ENCODE data around the gene FBRS.

FBRS gene

DNA sequence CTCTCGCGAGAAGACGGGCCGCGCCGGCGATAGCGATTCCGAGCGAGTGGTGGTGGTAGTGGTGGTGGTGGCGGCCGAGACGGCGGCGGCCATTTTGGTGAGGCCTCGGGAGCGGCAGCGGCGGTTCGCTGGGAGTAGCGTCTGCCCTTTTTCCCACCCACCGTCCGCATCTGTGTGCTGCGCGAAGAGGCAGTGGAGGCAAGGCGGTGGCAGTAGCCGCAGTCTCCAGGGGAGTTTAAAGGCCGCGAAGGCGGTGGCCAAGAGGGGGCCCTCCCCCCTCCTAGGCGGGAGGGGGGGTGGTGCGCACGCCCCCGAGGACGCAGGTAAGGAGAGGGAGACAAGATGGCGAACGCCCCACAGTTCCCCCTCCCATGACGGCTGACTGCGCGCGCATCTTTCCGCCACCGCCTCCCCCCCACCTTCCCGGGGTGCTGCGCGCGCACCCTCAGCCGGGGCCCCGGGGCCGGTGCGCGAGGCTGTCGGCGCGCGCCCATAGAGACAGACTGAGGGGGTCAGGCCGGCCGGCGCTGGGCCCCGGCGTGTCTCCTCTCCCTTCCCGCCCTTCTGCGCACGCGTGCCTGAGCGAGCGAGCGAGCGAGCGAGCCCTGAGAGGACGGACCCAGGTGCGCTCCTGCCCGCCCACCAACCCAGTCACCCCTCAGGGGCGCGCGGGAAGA is 40.0 kb downstream of the FBRS start (continued):
- TF ChIP-seq, protein P1, sequence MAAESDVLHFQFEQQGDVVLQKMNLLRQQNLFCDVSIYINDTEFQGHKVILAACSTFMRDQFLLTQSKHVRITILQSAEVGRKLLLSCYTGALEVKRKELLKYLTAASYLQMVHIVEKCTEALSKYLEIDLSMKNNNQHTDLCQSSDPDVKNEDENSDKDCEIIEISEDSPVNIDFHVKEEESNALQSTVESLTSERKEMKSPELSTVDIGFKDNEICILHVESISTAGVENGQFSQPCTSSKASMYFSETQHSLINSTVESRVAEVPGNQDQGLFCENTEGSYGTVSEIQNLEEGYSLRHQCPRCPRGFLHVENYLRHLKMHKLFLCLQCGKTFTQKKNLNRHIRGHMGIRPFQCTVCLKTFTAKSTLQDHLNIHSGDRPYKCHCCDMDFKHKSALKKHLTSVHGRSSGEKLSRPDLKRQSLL (tag by site-specific recombination; IDR thresholded peaks at IDR 0.05), result peak; percentile 6; the same call in 1 of the 2 replicates
- TF ChIP-seq ZNF747 (tag by site-specific recombination; IDR thresholded peaks at IDR 0.05), result no peak
- peak; percentile 99 for TF ChIP-seq KLF8 (tag by site-specific recombination; IDR thresholded peaks at IDR 0.05)
- no peak for TF ChIP-seq ZNF624 (tag by site-specific recombination; IDR thresholded peaks at IDR 0.05)
- TF ChIP-seq, protein P2, sequence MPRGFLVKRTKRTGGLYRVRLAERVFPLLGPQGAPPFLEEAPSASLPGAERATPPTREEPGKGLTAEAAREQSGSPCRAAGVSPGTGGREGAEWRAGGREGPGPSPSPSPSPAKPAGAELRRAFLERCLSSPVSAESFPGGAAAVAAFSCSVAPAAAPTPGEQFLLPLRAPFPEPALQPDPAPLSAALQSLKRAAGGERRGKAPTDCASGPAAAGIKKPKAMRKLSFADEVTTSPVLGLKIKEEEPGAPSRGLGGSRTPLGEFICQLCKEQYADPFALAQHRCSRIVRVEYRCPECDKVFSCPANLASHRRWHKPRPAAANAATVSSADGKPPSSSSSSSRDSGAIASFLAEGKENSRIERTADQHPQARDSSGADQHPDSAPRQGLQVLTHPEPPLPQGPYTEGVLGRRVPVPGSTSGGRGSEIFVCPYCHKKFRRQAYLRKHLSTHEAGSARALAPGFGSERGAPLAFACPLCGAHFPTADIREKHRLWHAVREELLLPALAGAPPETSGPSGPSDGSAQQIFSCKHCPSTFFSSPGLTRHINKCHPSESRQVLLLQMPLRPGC (tag by site-specific recombination; IDR thresholded peaks at IDR 0.05), result peak; percentile 86
- no peak; the same call in 1 of the 2 replicates for TF ChIP-seq ZNF837 (tag by site-specific recombination; IDR thresholded peaks at IDR 0.05)
- TF ChIP-seq, protein P3, sequence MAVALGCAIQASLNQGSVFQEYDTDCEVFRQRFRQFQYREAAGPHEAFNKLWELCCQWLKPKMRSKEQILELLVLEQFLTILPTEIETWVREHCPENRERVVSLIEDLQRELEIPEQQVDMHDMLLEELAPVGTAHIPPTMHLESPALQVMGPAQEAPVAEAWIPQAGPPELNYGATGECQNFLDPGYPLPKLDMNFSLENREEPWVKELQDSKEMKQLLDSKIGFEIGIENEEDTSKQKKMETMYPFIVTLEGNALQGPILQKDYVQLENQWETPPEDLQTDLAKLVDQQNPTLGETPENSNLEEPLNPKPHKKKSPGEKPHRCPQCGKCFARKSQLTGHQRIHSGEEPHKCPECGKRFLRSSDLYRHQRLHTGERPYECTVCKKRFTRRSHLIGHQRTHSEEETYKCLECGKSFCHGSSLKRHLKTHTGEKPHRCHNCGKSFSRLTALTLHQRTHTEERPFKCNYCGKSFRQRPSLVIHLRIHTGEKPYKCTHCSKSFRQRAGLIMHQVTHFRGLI (tag by site-specific recombination; IDR thresholded peaks at IDR 0.05), result peak; percentile 55
- peak; percentile 93 for TF ChIP-seq KLF10 (tag by site-specific recombination; IDR thresholded peaks at IDR 0.05)
- TF ChIP-seq ZNF785 (tag by site-specific recombination; IDR thresholded peaks at IDR 0.05), result peak; percentile 79; the same call in 1 of the 2 replicates
- TF ChIP-seq ZNF112 (tag by site-specific recombination; IDR thresholded peaks at IDR 0.05), result no peak
- TF ChIP-seq, protein P4, sequence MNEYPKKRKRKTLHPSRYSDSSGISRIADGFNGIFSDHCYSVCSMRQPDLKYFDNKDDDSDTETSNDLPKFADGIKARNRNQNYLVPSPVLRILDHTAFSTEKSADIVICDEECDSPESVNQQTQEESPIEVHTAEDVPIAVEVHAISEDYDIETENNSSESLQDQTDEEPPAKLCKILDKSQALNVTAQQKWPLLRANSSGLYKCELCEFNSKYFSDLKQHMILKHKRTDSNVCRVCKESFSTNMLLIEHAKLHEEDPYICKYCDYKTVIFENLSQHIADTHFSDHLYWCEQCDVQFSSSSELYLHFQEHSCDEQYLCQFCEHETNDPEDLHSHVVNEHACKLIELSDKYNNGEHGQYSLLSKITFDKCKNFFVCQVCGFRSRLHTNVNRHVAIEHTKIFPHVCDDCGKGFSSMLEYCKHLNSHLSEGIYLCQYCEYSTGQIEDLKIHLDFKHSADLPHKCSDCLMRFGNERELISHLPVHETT (tag by site-specific recombination; IDR thresholded peaks at IDR 0.05), result peak; percentile 99
- peak; percentile 100 for TF ChIP-seq ZEB2 (tag by site-specific recombination; IDR thresholded peaks at IDR 0.05)
- TF ChIP-seq, protein P5, sequence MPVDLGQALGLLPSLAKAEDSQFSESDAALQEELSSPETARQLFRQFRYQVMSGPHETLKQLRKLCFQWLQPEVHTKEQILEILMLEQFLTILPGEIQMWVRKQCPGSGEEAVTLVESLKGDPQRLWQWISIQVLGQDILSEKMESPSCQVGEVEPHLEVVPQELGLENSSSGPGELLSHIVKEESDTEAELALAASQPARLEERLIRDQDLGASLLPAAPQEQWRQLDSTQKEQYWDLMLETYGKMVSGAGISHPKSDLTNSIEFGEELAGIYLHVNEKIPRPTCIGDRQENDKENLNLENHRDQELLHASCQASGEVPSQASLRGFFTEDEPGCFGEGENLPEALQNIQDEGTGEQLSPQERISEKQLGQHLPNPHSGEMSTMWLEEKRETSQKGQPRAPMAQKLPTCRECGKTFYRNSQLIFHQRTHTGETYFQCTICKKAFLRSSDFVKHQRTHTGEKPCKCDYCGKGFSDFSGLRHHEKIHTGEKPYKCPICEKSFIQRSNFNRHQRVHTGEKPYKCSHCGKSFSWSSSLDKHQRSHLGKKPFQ (tag by site-specific recombination; IDR thresholded peaks at IDR 0.05), result peak; percentile 77
- TF ChIP-seq ZNF157 (tag by site-specific recombination; IDR thresholded peaks at IDR 0.05), result no peak
- TF ChIP-seq, protein P6, sequence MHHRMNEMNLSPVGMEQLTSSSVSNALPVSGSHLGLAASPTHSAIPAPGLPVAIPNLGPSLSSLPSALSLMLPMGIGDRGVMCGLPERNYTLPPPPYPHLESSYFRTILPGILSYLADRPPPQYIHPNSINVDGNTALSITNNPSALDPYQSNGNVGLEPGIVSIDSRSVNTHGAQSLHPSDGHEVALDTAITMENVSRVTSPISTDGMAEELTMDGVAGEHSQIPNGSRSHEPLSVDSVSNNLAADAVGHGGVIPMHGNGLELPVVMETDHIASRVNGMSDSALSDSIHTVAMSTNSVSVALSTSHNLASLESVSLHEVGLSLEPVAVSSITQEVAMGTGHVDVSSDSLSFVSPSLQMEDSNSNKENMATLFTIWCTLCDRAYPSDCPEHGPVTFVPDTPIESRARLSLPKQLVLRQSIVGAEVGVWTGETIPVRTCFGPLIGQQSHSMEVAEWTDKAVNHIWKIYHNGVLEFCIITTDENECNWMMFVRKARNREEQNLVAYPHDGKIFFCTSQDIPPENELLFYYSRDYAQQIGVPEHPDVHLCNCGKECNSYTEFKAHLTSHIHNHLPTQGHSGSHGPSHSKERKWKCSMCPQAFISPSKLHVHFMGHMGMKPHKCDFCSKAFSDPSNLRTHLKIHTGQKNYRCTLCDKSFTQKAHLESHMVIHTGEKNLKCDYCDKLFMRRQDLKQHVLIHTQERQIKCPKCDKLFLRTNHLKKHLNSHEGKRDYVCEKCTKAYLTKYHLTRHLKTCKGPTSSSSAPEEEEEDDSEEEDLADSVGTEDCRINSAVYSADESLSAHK (tag by site-specific recombination; IDR thresholded peaks at IDR 0.05), result peak; percentile 88
- no peak; the same call in 1 of the 2 replicates for TF ChIP-seq BCL11A (tag by site-specific recombination; IDR thresholded peaks at IDR 0.05; ENCODE audit: low read depth)
- TF ChIP-seq, protein P7, sequence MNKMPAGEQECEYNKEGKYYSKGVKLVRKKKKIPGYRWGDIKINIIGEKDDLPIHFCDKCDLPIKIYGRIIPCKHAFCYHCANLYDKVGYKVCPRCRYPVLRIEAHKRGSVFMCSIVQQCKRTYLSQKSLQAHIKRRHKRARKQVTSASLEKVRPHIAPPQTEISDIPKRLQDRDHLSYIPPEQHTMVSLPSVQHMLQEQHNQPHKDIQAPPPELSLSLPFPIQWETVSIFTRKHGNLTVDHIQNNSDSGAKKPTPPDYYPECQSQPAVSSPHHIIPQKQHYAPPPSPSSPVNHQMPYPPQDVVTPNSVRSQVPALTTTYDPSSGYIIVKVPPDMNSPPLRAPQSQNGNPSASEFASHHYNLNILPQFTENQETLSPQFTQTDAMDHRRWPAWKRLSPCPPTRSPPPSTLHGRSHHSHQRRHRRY (tag by site-specific recombination; IDR thresholded peaks at IDR 0.05), result peak; percentile 93
- TF ChIP-seq, protein P8, sequence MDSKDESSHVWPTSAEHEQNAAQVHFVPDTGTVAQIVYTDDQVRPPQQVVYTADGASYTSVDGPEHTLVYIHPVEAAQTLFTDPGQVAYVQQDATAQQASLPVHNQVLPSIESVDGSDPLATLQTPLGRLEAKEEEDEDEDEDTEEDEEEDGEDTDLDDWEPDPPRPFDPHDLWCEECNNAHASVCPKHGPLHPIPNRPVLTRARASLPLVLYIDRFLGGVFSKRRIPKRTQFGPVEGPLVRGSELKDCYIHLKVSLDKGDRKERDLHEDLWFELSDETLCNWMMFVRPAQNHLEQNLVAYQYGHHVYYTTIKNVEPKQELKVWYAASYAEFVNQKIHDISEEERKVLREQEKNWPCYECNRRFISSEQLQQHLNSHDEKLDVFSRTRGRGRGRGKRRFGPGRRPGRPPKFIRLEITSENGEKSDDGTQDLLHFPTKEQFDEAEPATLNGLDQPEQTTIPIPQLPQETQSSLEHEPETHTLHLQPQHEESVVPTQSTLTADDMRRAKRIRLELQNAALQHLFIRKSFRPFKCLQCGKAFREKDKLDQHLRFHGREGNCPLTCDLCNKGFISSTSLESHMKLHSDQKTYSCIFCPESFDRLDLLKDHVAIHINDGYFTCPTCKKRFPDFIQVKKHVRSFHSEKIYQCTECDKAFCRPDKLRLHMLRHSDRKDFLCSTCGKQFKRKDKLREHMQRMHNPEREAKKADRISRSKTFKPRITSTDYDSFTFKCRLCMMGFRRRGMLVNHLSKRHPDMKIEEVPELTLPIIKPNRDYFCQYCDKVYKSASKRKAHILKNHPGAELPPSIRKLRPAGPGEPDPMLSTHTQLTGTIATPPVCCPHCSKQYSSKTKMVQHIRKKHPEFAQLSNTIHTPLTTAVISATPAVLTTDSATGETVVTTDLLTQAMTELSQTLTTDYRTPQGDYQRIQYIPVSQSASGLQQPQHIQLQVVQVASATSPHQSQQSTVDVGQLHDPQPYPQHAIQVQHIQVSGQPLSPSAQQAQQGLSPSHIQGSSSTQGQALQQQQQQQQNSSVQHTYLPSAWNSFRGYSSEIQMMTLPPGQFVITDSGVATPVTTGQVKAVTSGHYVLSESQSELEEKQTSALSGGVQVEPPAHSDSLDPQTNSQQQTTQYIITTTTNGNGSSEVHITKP (tag by site-specific recombination; IDR thresholded peaks at IDR 0.05), result peak; percentile 90
- peak; percentile 28; the same call in 1 of the 2 replicates for TF ChIP-seq FEZF1 (tag by site-specific recombination; IDR thresholded peaks at IDR 0.05)
- TF ChIP-seq ZNF214 (tag by site-specific recombination; IDR thresholded peaks at IDR 0.05; ENCODE audit: borderline replicate concordance), result no peak
- TF ChIP-seq ZNF76 (tag by site-specific recombination; IDR thresholded peaks at IDR 0.05; ENCODE audit: borderline replicate concordance, low read depth), result peak; percentile 92
- TF ChIP-seq, protein P9, sequence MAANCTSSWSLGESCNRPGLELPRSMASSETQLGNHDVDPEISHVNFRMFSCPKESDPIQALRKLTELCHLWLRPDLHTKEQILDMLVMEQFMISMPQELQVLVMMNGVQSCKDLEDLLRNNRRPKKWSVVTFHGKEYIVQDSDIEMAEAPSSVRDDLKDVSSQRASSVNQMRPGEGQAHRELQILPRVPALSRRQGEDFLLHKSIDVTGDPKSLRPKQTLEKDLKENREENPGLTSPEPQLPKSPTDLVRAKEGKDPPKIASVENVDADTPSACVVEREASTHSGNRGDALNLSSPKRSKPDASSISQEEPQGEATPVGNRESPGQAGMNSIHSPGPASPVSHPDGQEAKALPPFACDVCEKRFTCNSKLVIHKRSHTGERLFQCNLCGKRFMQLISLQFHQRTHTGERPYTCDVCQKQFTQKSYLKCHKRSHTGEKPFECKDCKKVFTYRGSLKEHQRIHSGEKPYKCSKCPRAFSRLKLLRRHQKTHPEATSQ (tag by site-specific recombination; IDR thresholded peaks at IDR 0.05), result peak; percentile 99

All from HEK293 (cell line).